ENCODE data around the gene ZNF609.
"Not testable (repeated sequence)": the region's sequence is repeated elsewhere in the genome, so short reads cannot be mapped to it uniquely, and the experiment has no call there.

ZNF609 gene

DNA sequence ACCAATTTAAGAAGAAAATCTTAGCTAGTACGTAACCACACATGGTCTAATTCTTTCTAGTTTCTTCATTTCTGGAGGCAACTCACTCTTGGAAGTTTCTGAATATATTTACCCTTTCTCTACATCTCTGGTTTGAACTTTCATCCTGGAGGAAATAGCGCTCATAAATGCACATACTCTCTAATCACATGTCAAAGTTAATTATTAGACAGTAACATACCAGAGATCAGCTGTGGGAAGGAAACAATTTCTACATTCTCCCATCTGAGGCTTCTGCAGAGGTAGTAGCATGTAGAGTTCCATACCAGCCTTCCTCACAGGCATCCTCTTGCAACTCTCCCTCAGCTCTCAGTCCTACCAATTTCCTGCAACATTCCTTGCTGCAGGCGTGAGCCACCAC lies 182.5 kb downstream of the ZNF609 start:
- no peak for DNase-seq (ENCODE audit: low spot score)
- TF ChIP-seq, protein P1, sequence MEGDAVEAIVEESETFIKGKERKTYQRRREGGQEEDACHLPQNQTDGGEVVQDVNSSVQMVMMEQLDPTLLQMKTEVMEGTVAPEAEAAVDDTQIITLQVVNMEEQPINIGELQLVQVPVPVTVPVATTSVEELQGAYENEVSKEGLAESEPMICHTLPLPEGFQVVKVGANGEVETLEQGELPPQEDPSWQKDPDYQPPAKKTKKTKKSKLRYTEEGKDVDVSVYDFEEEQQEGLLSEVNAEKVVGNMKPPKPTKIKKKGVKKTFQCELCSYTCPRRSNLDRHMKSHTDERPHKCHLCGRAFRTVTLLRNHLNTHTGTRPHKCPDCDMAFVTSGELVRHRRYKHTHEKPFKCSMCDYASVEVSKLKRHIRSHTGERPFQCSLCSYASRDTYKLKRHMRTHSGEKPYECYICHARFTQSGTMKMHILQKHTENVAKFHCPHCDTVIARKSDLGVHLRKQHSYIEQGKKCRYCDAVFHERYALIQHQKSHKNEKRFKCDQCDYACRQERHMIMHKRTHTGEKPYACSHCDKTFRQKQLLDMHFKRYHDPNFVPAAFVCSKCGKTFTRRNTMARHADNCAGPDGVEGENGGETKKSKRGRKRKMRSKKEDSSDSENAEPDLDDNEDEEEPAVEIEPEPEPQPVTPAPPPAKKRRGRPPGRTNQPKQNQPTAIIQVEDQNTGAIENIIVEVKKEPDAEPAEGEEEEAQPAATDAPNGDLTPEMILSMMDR (IDR thresholded peaks at IDR 0.05; ENCODE audit: poor library complexity, severe bottlenecking) = no peak

DNA sequence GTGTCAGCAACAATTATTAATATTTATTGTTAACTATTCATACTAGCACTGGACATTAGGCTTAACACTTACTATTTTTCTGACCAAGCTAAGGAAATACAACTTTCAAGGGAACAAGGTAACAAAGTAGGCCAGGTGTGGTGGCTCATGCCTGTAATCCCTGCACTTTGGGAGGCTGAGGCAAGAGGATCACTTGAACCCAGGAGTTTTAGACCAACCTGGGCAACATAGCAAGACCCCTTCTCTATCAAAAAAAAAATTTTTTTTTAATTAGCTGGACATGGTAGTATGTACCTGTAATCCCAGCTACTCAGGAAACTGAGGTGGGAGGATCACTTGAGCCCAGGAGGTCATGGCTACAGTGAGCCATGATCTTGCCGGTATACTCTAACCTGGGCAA lies 183.3 kb downstream of the ZNF609 start:
- Histone ChIP-seq H3K27me3 (ENCODE audit: insufficient read depth, poor library complexity, severe bottlenecking) (no peaks in the 10 kb centered on the region), H3K4me1 (ENCODE audit: insufficient read depth, poor library complexity, severe bottlenecking) (no peaks in the 10 kb centered on the region), H3K27ac (ENCODE audit: poor library complexity, severe bottlenecking) (no peak overlapping the region), H3K36me3 (ENCODE audit: low read depth) (peaks cover 5% of the 10 kb centered on the region), H3K9me3 (ENCODE audit: severe bottlenecking) (no peaks in the 10 kb centered on the region), H3K4me3 (ENCODE audit: severe bottlenecking) (no peak overlapping the region)
- TF ChIP-seq, protein P1 (IDR thresholded peaks at IDR 0.05; ENCODE audit: poor library complexity, severe bottlenecking) = no peak
- no peak for DNase-seq (ENCODE audit: low spot score)
- no peak for ATAC-seq (ENCODE audit: low read depth)

More for the DNA sequence above, 182.5 kb downstream of the ZNF609 start:
- H3K27ac ChIP-seq (ENCODE audit: poor library complexity, severe bottlenecking) = no peak overlapping the region
- H3K27me3 ChIP-seq (ENCODE audit: insufficient read depth, poor library complexity, severe bottlenecking) = no peaks in the 10 kb centered on the region
- H3K4me3 ChIP-seq (ENCODE audit: severe bottlenecking) = no peak overlapping the region
- peaks cover 5% of the 10 kb centered on the region for H3K36me3 ChIP-seq (ENCODE audit: low read depth)
- ATAC-seq (ENCODE audit: low read depth) = no peak
- H3K9me3 ChIP-seq (ENCODE audit: severe bottlenecking) = no peaks in the 10 kb centered on the region
- no peaks in the 10 kb centered on the region for H3K4me1 ChIP-seq (ENCODE audit: insufficient read depth, poor library complexity, severe bottlenecking)

DNA sequence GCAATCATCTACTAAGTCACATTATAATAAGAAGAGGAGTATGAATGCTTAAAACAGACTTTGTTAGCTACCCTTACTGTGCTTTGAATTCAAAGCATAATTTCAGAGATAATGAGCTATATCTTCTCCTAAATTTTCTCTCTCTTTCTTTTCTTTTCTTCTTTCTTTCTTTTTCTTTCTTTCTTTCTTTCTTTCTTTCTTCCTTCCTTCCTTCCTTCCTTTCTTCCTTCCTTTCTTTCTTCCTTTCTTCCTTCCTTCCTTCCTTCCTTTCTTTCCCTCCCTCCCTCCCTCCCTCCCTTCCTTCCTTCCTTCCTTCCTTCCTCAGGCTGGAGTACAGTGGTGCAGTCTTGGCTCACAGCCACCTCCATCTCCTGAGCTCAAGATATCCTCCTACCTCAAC lies 184.4 kb downstream of the ZNF609 start:
- H3K4me1 ChIP-seq (ENCODE audit: insufficient read depth, poor library complexity, severe bottlenecking) = not testable (repeated sequence)

GRCh38 chr15:64645995-64646394 lies 185.6 kb downstream of the ZNF609 start:
- no peak overlapping the region for H3K27ac ChIP-seq (ENCODE audit: poor library complexity, severe bottlenecking)
- H3K4me3 ChIP-seq (ENCODE audit: severe bottlenecking) = no peak overlapping the region
- no peaks in the 10 kb centered on the region for H3K4me1 ChIP-seq (ENCODE audit: insufficient read depth, poor library complexity, severe bottlenecking)
- no peaks in the 10 kb centered on the region for H3K27me3 ChIP-seq (ENCODE audit: insufficient read depth, poor library complexity, severe bottlenecking)
- DNase-seq (ENCODE audit: low spot score) = no peak
- no peaks in the 10 kb centered on the region for H3K9me3 ChIP-seq (ENCODE audit: severe bottlenecking)
- ATAC-seq (ENCODE audit: low read depth) = no peak
- TF ChIP-seq, protein P1 (IDR thresholded peaks at IDR 0.05; ENCODE audit: poor library complexity, severe bottlenecking) = no peak
- H3K36me3 ChIP-seq (ENCODE audit: low read depth) = peaks cover 5% of the 10 kb centered on the region

More for the DNA sequence above, 184.4 kb downstream of the ZNF609 start:
- not testable (repeated sequence) for H3K9me3 ChIP-seq (ENCODE audit: severe bottlenecking); H3K4me3 ChIP-seq (ENCODE audit: severe bottlenecking); H3K27ac ChIP-seq (ENCODE audit: poor library complexity, severe bottlenecking); ATAC-seq (ENCODE audit: low read depth); H3K36me3 ChIP-seq (ENCODE audit: low read depth); H3K27me3 ChIP-seq (ENCODE audit: insufficient read depth, poor library complexity, severe bottlenecking); DNase-seq (ENCODE audit: low spot score)

- Histone ChIP-seq H3K9me3 (ENCODE audit: severe bottlenecking) (no peaks in the 10 kb centered on the region), H3K27ac (ENCODE audit: poor library complexity, severe bottlenecking) (no peak overlapping the region), H3K36me3 (ENCODE audit: low read depth) (peaks cover 5% of the 10 kb centered on the region), H3K4me1 (ENCODE audit: insufficient read depth, poor library complexity, severe bottlenecking) (no peaks in the 10 kb centered on the region), H3K4me3 (ENCODE audit: severe bottlenecking) (no peak overlapping the region), H3K27me3 (ENCODE audit: insufficient read depth, poor library complexity, severe bottlenecking) (no peaks in the 10 kb centered on the region)
- DNase-seq (ENCODE audit: low spot score) (no peak), ATAC-seq (ENCODE audit: low read depth) (no peak)
- TF ChIP-seq, protein P1 (IDR thresholded peaks at IDR 0.05; ENCODE audit: poor library complexity, severe bottlenecking) = no peak
Observed at GRCh38 chr15:64647367-64647766, 187.0 kb downstream of the ZNF609 start.
